HepG2 (cell line): ENCODE measurements around the gene MAN1B1. TPM values are rescaled to one million over a fixed set of nuclear protein-coding genes. Genes with fewer than 3 reads are reported as not detected.

Experiments
- ATM ChIP-seq: fragments of 450-650 bp; IDR thresholded peaks from 2 replicates; pipeline ENCODE4 v1.7.1; 2017; ENCODE audit warnings: mild to moderate bottlenecking, borderline replicate concordance
- DBP ChIP-seq: sonication (generic); formaldehyde crosslinking; IDR thresholded peaks from 2 replicates; pipeline ENCODE4 v1.4.0; 2020; ENCODE audit warnings: missing genetic modification reagents; ENCODE audit errors: not compliant biosample characterization
- ETS1 ChIP-seq: sonication (generic); formaldehyde crosslinking; IDR thresholded peaks from 2 replicates; pipeline ENCODE4 v1.4.0; 2020; ENCODE audit warnings: missing genetic modification reagents
- FOXP1 ChIP-seq, 2 experiments: fragments of 450-650 bp in 1 of 2; IDR thresholded peaks; 2 replicates each; pipeline ENCODE4 v1.6.1; 2017 to 2018; ENCODE audit warnings: antibody characterized with exemption in 1 of 2
- ISL2 ChIP-seq: sonication (generic); formaldehyde crosslinking; IDR thresholded peaks from 2 replicates; pipeline ENCODE4 v1.5.0; 2020; ENCODE audit warnings: missing genetic modification reagents
- KDM6A ChIP-seq: IDR thresholded peaks from 2 replicates; pipeline ENCODE4 v1.6.1; 2016; ENCODE audit warnings: low read depth
- MNT ChIP-seq: fragments of 450-650 bp; IDR thresholded peaks from 2 replicates; pipeline ENCODE4 v1.6.1; 2016
- NCOA2 ChIP-seq: sonication (generic); formaldehyde crosslinking; IDR thresholded peaks from 2 replicates; pipeline ENCODE4 v1.8.0; 2022; ENCODE audit warnings: inconsistent platforms
- NR0B2 ChIP-seq: sonication (generic); formaldehyde crosslinking; IDR thresholded peaks from 2 replicates; pipeline ENCODE4 v1.4.0; 2020; ENCODE audit warnings: mild to moderate bottlenecking, missing genetic modification reagents
- NRL ChIP-seq: sonication (generic); formaldehyde crosslinking; IDR thresholded peaks from 2 replicates; pipeline ENCODE4 v1.5.0; 2020; ENCODE audit warnings: missing genetic modification reagents, mild to moderate bottlenecking, moderate library complexity, borderline replicate concordance
- ZNF143 ChIP-seq: sonication (generic); formaldehyde crosslinking; IDR thresholded peaks from 2 replicates; pipeline ENCODE4 v1.4.0; 2020; ENCODE audit warnings: missing genetic modification reagents
- ZNF264 ChIP-seq: sonication (generic); formaldehyde crosslinking; IDR thresholded peaks from 2 replicates; pipeline ENCODE4 v1.4.0; 2020; ENCODE audit warnings: missing genetic modification reagents
- ZNF329 ChIP-seq: sonication (generic); formaldehyde crosslinking; IDR thresholded peaks from 2 replicates; pipeline ENCODE4 v1.9.0; 2021; ENCODE audit warnings: low read depth, mild to moderate bottlenecking, missing genetic modification reagents
- ZNF503 ChIP-seq: sonication (generic); formaldehyde crosslinking; IDR thresholded peaks from 2 replicates; pipeline ENCODE4 v1.4.0; 2020; ENCODE audit warnings: missing genetic modification reagents
- ZNF646 ChIP-seq: sonication (generic); formaldehyde crosslinking; IDR thresholded peaks from 2 replicates; pipeline ENCODE4 v1.9.0; 2021; ENCODE audit warnings: mild to moderate bottlenecking, missing genetic modification reagents
- ZNF790 ChIP-seq: sonication (generic); formaldehyde crosslinking; IDR thresholded peaks from 2 replicates; pipeline ENCODE4 v1.8.0; 2022; ENCODE audit warnings: missing genetic modification reagents, mild to moderate bottlenecking, borderline replicate concordance
- polyA plus RNA-seq, 8 experiments: library from polyadenylated mRNA; depleted of rRNA in 3 of 8; stranded (reverse) in 7 of 8; unstranded in 1 of 8; fragments of >200 nt; fragmentation: Illumina TruSeq in 4 of 8; extraction: Trizol in 4 of 8; gene quantifications; 2 replicates each; pipeline versions ENCODE4 v1.2.1 to v1.2.3, GENCODE V29; 2011 to 2016; ENCODE audit warnings: low read depth in 4 of 8, missing spikeins in 1 of 8, mixed read lengths in 1 of 8; ENCODE audit not compliant: insufficient read depth in 1 of 8
- total RNA-seq, 5 experiments: library from RNA; depleted of rRNA; stranded (reverse); fragments of >200 nt; fragmentation: Illumina TruSeq; extraction: Trizol; gene quantifications; 2 replicates each; pipeline ENCODE4 v1.2.3, GENCODE V29; 2016; ENCODE audit warnings: low read depth in 1 of 5

Gene MAN1B1
- total and polyA plus RNA-seq, 2 of the 13 experiments (the other 11 are each of a cell fraction or from before 2014, with no cell fraction given): 48.9 to 59.5 TPM

GRCh38 chr9:137046088-137046787 is 40.5 kb upstream of the MAN1B1 start, which contains the start of gene NPDC1 (continued):
- no peak for TF ChIP-seq FOXP1 (IDR thresholded peaks at IDR 0.05)
- TF ChIP-seq FOXP1 (CRISPR knock-in tag; IDR thresholded peaks at IDR 0.05): no peak
- no peak for TF ChIP-seq MNT
- peak; percentile 51; the same call in 1 of the 2 replicates for TF ChIP-seq NCOA2 (CRISPR knock-in tag)
- no peak; the same call in 1 of the 2 replicates for TF ChIP-seq ZNF143 (CRISPR knock-in tag)
- peak; percentile 56; the same call in 1 of the 2 replicates for TF ChIP-seq ISL2 (CRISPR knock-in tag)
- peak; percentile 84; the same call in 1 of the 2 replicates for TF ChIP-seq ZNF264
- TF ChIP-seq ZNF329 (CRISPR knock-in tag): no peak
- no peak; the same call in 1 of the 2 replicates for TF ChIP-seq NRL (CRISPR knock-in tag)
- TF ChIP-seq ZNF503 (CRISPR knock-in tag): 0 out of 2 replicates have a peak, but pooled peaks have one; percentile 47
- TF ChIP-seq KDM6A (CRISPR knock-in tag): no peak
- no peak for TF ChIP-seq DBP (CRISPR knock-in tag)
- TF ChIP-seq ZNF790 (CRISPR knock-in tag): no peak; the same call in 1 of the 2 replicates
- no peak for TF ChIP-seq ATM
- TF ChIP-seq ETS1 (CRISPR knock-in tag): no peak
- TF ChIP-seq NR0B2 (CRISPR knock-in tag): 0 out of 2 replicates have a peak, but pooled peaks have one; percentile 44
- no peak for TF ChIP-seq ZNF646
